Subcutaneous abdominal adipose tissue (tissue), 5 donors: ENCODE measurements around the gene TRIM14.

ENCODE experiments used
- H3K27ac ChIP-seq: one replicate; pipeline ENCODE4 v1.7.0; 2013; ENCODE audit warnings: low read depth, mild to moderate bottlenecking, inconsistent platforms, low read length, moderate library complexity
- H3K27me3 ChIP-seq, 5 donors: one replicate each; pipeline ENCODE4 v1.7.0; 2013; ENCODE audit warnings: low read length in 5 of 5, inconsistent platforms in 1 of 5; ENCODE audit not compliant: control insufficient read depth in 5 of 5, insufficient read depth in 4 of 5
- H3K36me3 ChIP-seq, 5 donors: one replicate each; pipeline ENCODE4 v1.7.0; 2013; ENCODE audit warnings: low read length in 5 of 5; ENCODE audit not compliant: control insufficient read depth in 5 of 5, insufficient read depth in 5 of 5
- H3K4me1 ChIP-seq, 5 donors: one replicate each; pipeline ENCODE4 v1.7.0; 2013; ENCODE audit warnings: low read length in 5 of 5, mild to moderate bottlenecking in 3 of 5, moderate library complexity in 1 of 5; ENCODE audit not compliant: control insufficient read depth in 5 of 5, insufficient read depth in 5 of 5
- H3K4me3 ChIP-seq, 5 donors: one replicate each; pipeline ENCODE4 v1.7.0; 2013; ENCODE audit warnings: low read length in 5 of 5, low read depth in 1 of 5
- H3K9ac ChIP-seq, 5 donors: one replicate each; pipeline ENCODE4 v1.7.0; 2013; ENCODE audit warnings: low read length in 5 of 5, mild to moderate bottlenecking in 4 of 5, moderate library complexity in 3 of 5
- H3K9me3 ChIP-seq, 5 donors: one replicate each; pipeline ENCODE4 v1.7.0; 2013; ENCODE audit warnings: low read length in 5 of 5; ENCODE audit not compliant: control insufficient read depth in 5 of 5
- donor health status: healthy.
- donor health status: healthy.
- donor health status: healthy.
- donor health status: healthy.
- donor health status: healthy.

The TRIM14 gene

GRCh38 chr9:98118640-98119601 lies at the start of gene TRIM14:
Gene TRIM14, minus strand, starts transcription at chr9:98119222. Its CDS starts 34 bp downstream, at chr9:98119188.
- Histone ChIP-seq H3K4me3 (peak within 1 kb of the TSS; percentile 67 to 78 (median 70)), H3K9ac (peak within 1 kb of the TSS in 4 of 5 donors; percentile 25 to 68 (median 43)), H3K27me3 (peaks cover 0 to 12% (median 7%) of the 10 kb centered on the region in 5 donors), H3K4me1 (peaks cover 0 to 41% (median 10%) of the 10 kb centered on the region in 5 donors), H3K9me3 (no peaks in the 10 kb centered on the region), H3K27ac (peak within 1 kb of the TSS; percentile 10), H3K36me3 (no peaks in the 10 kb centered on the region)

GRCh38 chr9:98168153-98168780 lies 49.2 kb upstream of the TRIM14 start:
- no peak overlapping the region for H3K4me3 ChIP-seq
- H3K36me3 ChIP-seq = no peaks in the 10 kb centered on the region
- H3K27me3 ChIP-seq = peaks cover 6 to 11% (median 8%) of the 10 kb centered on the region in 5 donors
- H3K9me3 ChIP-seq = no peaks in the 10 kb centered on the region
- H3K4me1 ChIP-seq = no peaks in the 10 kb centered on the region
- H3K27ac ChIP-seq = no peak overlapping the region
- H3K9ac ChIP-seq = no peak overlapping the region

- no peak overlapping the region for H3K4me3 ChIP-seq
Measured at GRCh38 chr9:98164912-98165311, 45.9 kb upstream of the TRIM14 start.

GRCh38 chr9:98162613-98163012 lies 43.6 kb upstream of the TRIM14 start:
- Histone ChIP-seq H3K36me3 (no peaks in the 10 kb centered on the region), H3K4me1 (no peaks in the 10 kb centered on the region), H3K9me3 (no peaks in the 10 kb centered on the region), H3K27me3 (peaks cover 0 to 1% (median 0%) of the 10 kb centered on the region in 5 donors), H3K27ac (no peak overlapping the region), H3K9ac (no peak overlapping the region), H3K4me3 (no peak overlapping the region)

More at GRCh38 chr9:98164912-98165311, 45.9 kb upstream of the TRIM14 start:
- H3K4me1 ChIP-seq = no peaks in the 10 kb centered on the region
- no peaks in the 10 kb centered on the region for H3K9me3 ChIP-seq
- no peaks in the 10 kb centered on the region for H3K27me3 ChIP-seq
- H3K36me3 ChIP-seq = no peaks in the 10 kb centered on the region
- no peak overlapping the region for H3K9ac ChIP-seq
- no peak overlapping the region for H3K27ac ChIP-seq

GRCh38 chr9:98161851-98162250 lies 42.8 kb upstream of the TRIM14 start:
- H3K9ac ChIP-seq = no peak overlapping the region
- H3K27ac ChIP-seq = no peak overlapping the region
- peaks cover 0 to 3% (median 0%) of the 10 kb centered on the region in 5 donors for H3K27me3 ChIP-seq
- no peak overlapping the region for H3K4me3 ChIP-seq
- no peaks in the 10 kb centered on the region for H3K9me3 ChIP-seq
- no peaks in the 10 kb centered on the region for H3K36me3 ChIP-seq
- H3K4me1 ChIP-seq = no peaks in the 10 kb centered on the region

- Histone ChIP-seq H3K27ac (no peak overlapping the region), H3K27me3 (peaks cover 0 to 3% (median 0%) of the 10 kb centered on the region in 5 donors), H3K36me3 (no peaks in the 10 kb centered on the region), H3K9me3 (no peaks in the 10 kb centered on the region), H3K4me1 (no peaks in the 10 kb centered on the region), H3K9ac (no peak overlapping the region), H3K4me3 (no peak overlapping the region)
Measured at GRCh38 chr9:98159790-98160189, 40.8 kb upstream of the TRIM14 start.

GRCh38 chr9:98159301-98159700 lies 40.3 kb upstream of the TRIM14 start:
- H3K27me3 ChIP-seq = peaks cover 0 to 3% (median 0%) of the 10 kb centered on the region in 5 donors
- no peak overlapping the region for H3K27ac ChIP-seq
- no peaks in the 10 kb centered on the region for H3K36me3 ChIP-seq
- H3K9ac ChIP-seq = no peak overlapping the region
- H3K4me1 ChIP-seq = no peaks in the 10 kb centered on the region
- H3K9me3 ChIP-seq = no peaks in the 10 kb centered on the region
- H3K4me3 ChIP-seq = no peak overlapping the region

- H3K27ac ChIP-seq = no peak overlapping the region
- H3K36me3 ChIP-seq = no peaks in the 10 kb centered on the region
Measured at GRCh38 chr9:98158071-98158831, 39.2 kb upstream of the TRIM14 start.

GRCh38 chr9:98157372-98157771 lies 38.4 kb upstream of the TRIM14 start:
- Histone ChIP-seq H3K27me3 (peaks cover 0 to 3% (median 0%) of the 10 kb centered on the region in 5 donors), H3K9ac (no peak overlapping the region), H3K36me3 (no peaks in the 10 kb centered on the region), H3K4me1 (no peaks in the 10 kb centered on the region), H3K9me3 (no peaks in the 10 kb centered on the region), H3K27ac (no peak overlapping the region), H3K4me3 (no peak overlapping the region)

More at GRCh38 chr9:98158071-98158831, 39.2 kb upstream of the TRIM14 start:
- Histone ChIP-seq H3K9ac (no peak overlapping the region), H3K9me3 (no peaks in the 10 kb centered on the region), H3K27me3 (peaks cover 0 to 3% (median 0%) of the 10 kb centered on the region in 5 donors), H3K4me3 (no peak overlapping the region), H3K4me1 (no peaks in the 10 kb centered on the region)
